ENCODE data around the gene CYP1A1.
A peak's percentile ranks its signal among the peaks of the same experiment; 100 is the strongest.
"Not testable (repeated sequence)": the region's sequence is repeated elsewhere in the genome, so short reads cannot be mapped to it uniquely, and the experiment has no call there.

Gene CYP1A1

DNA sequence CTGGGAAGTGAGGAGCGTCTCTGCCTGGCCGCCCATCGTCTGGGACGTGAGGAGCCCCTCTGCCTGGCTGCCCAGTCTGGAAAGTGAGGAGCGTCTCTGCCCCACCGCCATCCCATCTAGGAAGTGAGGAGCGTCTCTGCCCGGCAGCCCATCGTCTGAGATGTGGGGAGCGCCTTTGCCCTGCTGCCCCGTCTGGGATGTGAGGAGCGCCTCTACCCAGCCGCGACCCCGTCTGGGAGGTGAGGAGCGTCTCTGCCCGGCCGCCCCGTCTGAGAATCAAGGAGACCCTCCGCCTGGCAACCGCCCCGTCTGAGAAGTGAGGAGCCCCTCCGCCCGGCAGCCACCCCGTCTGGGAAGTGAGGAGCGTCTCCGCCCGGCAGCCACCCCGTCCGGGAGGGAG, 3.4 kb upstream of the CYP1A1 start:
- H3K9me3 Mint-ChIP-seq, H3K36me3 Mint-ChIP-seq, DNase-seq, H3K27ac Mint-ChIP-seq, CTCF ChIA-PET, H3K4me3 Mint-ChIP-seq: not testable (repeated sequence)
- Mint-ChIP-seq H3K27me3 (peaks cover 49% of the 10 kb centered on the region), H3K4me1 (peaks cover 34% of the 10 kb centered on the region)

GRCh38 chr15:74727727-74728126, 2.4 kb upstream of the CYP1A1 start:
- Mint-ChIP-seq H3K27ac (no peak overlapping the region), H3K4me1 (peaks cover 36% of the 10 kb centered on the region), H3K9me3 (no peaks in the 10 kb centered on the region), H3K27me3 (peaks cover 45% of the 10 kb centered on the region), H3K4me3 (peak overlapping the region; percentile 38), H3K36me3 (peaks cover 6% of the 10 kb centered on the region)
- CTCF ChIA-PET, result interaction anchor here (0.8 kb wide), 1 partner anchor 29 kb away, joined by 3 read pairs; no protein-coding TSS in a partner anchor
- DNase-seq, result no peak

DNA sequence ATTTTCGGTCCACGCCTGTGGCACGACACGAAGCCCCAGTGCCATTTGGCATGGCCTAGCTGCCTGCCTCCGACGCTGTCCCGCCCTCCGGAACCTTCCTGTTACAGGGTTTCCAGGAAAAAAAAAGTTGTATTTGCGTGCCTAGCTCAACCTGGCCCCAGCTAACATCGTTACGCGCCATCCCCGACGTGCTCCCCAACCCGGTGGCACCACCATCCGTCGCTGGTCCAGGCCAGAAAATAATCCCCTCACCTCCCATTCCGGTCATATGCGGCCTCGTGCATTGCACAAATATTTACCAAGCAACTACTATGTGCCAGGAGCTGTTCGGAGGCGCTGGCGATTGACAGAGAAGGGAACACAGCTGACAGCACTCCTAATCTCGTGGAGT, 1.4 kb upstream of the CYP1A1 start:
- CTCF ChIA-PET, result no interaction called here

GRCh38 chr15:74725845-74726773, 781 bp upstream of the CYP1A1 start:
- peak; percentile 81 for DNase-seq
- Mint-ChIP-seq H3K9me3 (no peaks in the 10 kb centered on the region), H3K27me3 (peaks cover 36% of the 10 kb centered on the region), H3K36me3 (peaks cover 6% of the 10 kb centered on the region), H3K4me1 (peaks cover 36% of the 10 kb centered on the region), H3K27ac (peak overlapping the region; percentile 89), H3K4me3 (peak overlapping the region; percentile 78)
- CTCF ChIA-PET, result interaction anchor here (0.5 to 1.3 kb wide), 3 partner anchors 92 to 276 kb away, joined by 3 to 4 read pairs (median 3); no protein-coding TSS in a partner anchor

More for the DNA sequence above, 1.4 kb upstream of the CYP1A1 start:
- H3K27me3 Mint-ChIP-seq, result peaks cover 42% of the 10 kb centered on the region
- peak overlapping the region; percentile 78 for H3K4me3 Mint-ChIP-seq
- H3K36me3 Mint-ChIP-seq, result peaks cover 6% of the 10 kb centered on the region
- H3K9me3 Mint-ChIP-seq, result no peaks in the 10 kb centered on the region
- peak overlapping the region; percentile 89 for H3K27ac Mint-ChIP-seq
- DNase-seq, result no peak
- H3K4me1 Mint-ChIP-seq, result peaks cover 36% of the 10 kb centered on the region

GRCh38 chr15:74724570-74725224, 631 bp downstream of the CYP1A1 start:
- peaks cover 31% of the 10 kb centered on the region for H3K4me1 Mint-ChIP-seq
- peaks cover 33% of the 10 kb centered on the region for H3K27me3 Mint-ChIP-seq
- CTCF ChIA-PET, result interaction anchor here (1.2 to 1.9 kb wide), 4 partner anchors 10 to 177 kb away, joined by 3 to 5 read pairs (median 4); no protein-coding TSS in a partner anchor
- H3K4me3 Mint-ChIP-seq, result peak overlapping the region; percentile 78
- no peak for DNase-seq
- H3K36me3 Mint-ChIP-seq, result peaks cover 6% of the 10 kb centered on the region
- H3K27ac Mint-ChIP-seq, result no peak overlapping the region
- no peaks in the 10 kb centered on the region for H3K9me3 Mint-ChIP-seq

DNA sequence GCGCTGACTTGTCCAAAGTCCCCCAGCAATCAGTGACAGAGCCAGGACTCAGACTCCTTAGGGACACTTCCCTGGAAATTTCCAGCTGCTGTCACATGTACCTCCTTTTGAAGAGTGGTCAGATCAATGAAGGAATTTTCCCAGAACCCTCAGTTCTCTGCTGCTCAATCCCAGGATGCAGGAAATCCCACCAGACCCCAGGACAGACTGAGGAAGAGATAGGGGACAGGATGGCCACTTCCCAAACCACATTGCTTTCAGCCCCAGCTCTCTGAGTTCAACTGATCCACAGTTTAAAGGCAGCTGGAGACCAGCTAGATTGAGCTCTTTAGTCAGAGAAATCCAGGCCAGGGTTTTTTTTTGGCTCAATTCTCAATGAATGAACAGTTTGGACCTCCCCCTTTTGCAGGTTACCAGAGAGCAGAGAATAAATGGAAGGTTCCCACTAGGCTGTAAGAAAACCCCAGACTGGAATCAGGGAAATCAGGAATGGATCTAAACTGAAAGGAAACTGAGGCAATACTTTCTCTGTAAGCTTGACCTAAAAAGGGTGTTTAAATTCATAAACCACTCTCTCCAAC, 1.5 kb downstream of the CYP1A1 start:
- H3K4me3 Mint-ChIP-seq, result peak overlapping the region; percentile 78
- peaks cover 6% of the 10 kb centered on the region for H3K36me3 Mint-ChIP-seq
- DNase-seq, result no peak

DNA sequence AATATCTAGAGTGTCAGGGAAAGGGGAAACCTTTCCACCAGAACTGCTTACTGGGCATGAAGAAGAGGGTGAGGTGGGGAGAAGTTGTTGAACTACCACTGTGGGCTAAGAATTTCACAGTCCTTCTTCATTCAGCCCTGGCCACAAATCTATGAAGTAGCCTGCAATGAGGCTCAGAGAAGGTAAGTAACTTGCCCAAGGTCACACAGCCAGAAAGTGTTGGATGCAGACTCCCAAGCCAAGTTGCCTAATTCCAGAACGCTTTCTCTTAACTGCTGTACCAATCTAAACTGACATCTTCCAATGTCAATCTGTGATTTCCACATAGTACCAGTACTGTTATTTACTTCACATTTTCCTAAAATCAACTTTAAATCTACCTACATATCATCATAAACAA, 2.1 kb downstream of the CYP1A1 start:
- no peak overlapping the region for H3K4me3 Mint-ChIP-seq
- CTCF ChIA-PET, result interaction anchor here (1.9 kb wide), 1 partner anchor 178 kb away, joined by 4 read pairs; no protein-coding TSS in a partner anchor

More for the DNA sequence above, 1.5 kb downstream of the CYP1A1 start:
- Mint-ChIP-seq H3K27me3 (peaks cover 33% of the 10 kb centered on the region), H3K9me3 (no peaks in the 10 kb centered on the region), H3K4me1 (peaks cover 31% of the 10 kb centered on the region), H3K27ac (peak overlapping the region; percentile 17)
- CTCF ChIA-PET, result interaction anchor here (1.4 to 1.9 kb wide), 2 partner anchors 89 to 178 kb away, joined by 4 to 5 read pairs; no protein-coding TSS in a partner anchor

GRCh38 chr15:74722591-74722990, 2.7 kb downstream of the CYP1A1 start:
- H3K27me3 Mint-ChIP-seq, result peaks cover 29% of the 10 kb centered on the region
- H3K9me3 Mint-ChIP-seq, result no peaks in the 10 kb centered on the region
- no peak for DNase-seq
- no peak overlapping the region for H3K27ac Mint-ChIP-seq
- peaks cover 26% of the 10 kb centered on the region for H3K4me1 Mint-ChIP-seq
- CTCF ChIA-PET, result no interaction called here
- no peak overlapping the region for H3K4me3 Mint-ChIP-seq
- peaks cover 6% of the 10 kb centered on the region for H3K36me3 Mint-ChIP-seq

More for the DNA sequence above, 2.1 kb downstream of the CYP1A1 start:
- no peak overlapping the region for H3K27ac Mint-ChIP-seq
- H3K9me3 Mint-ChIP-seq, result no peaks in the 10 kb centered on the region
- peaks cover 6% of the 10 kb centered on the region for H3K36me3 Mint-ChIP-seq
- DNase-seq, result no peak
- H3K27me3 Mint-ChIP-seq, result peaks cover 33% of the 10 kb centered on the region
- peaks cover 31% of the 10 kb centered on the region for H3K4me1 Mint-ChIP-seq

DNA sequence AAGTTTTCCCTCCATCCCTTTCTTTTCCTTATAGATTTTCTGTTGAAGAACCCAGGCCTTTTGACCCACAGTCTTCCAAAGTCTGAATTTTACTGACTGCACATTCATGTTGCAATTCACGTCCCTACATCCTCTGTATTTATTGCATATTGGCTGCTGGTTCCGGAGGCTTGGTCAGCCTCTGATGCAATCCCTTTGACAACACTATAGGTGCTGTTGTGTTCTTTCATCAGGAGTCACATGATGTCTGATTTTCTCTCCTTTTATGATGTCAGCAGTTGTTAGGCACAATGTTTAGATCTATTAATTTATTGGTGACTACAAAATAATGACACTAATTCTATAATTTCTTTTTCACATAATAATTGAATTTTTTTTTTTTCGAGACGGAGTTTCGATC, 8.7 kb downstream of the CYP1A1 start:
- no peaks in the 10 kb centered on the region for H3K27me3 Mint-ChIP-seq
- no peaks in the 10 kb centered on the region for H3K9me3 Mint-ChIP-seq
- H3K4me3 Mint-ChIP-seq, result no peak overlapping the region
- no peak for DNase-seq
- no peaks in the 10 kb centered on the region for H3K4me1 Mint-ChIP-seq
- no peak overlapping the region for H3K27ac Mint-ChIP-seq
- H3K36me3 Mint-ChIP-seq, result no peaks in the 10 kb centered on the region
- CTCF ChIA-PET, result no interaction called here

DNA sequence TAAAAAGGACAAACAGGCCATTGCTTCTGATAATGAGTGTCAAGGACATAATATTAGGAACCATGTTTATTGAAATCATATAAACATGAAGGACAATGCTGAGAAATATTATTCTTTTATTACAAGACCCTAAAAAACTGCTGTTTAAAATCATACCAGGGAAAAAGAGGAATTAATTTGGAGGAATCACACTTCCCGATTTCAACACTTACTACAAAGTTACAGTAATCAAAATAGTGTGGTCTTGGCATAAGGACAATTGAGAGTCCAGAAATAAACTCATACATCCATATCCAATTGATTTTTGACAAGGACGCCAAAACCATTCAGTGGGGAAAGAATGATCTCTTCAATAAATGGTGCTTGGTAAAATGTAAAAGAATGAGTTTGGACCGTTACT, 13.0 kb downstream of the CYP1A1 start:
- CTCF ChIA-PET, result no interaction called here
- Mint-ChIP-seq H3K27ac (no peak overlapping the region), H3K36me3 (no peaks in the 10 kb centered on the region), H3K4me1 (peaks cover 11% of the 10 kb centered on the region), H3K27me3 (peaks cover 21% of the 10 kb centered on the region), H3K9me3 (no peaks in the 10 kb centered on the region), H3K4me3 (no peak overlapping the region)
- no peak for DNase-seq

GRCh38 chr15:74710319-74711094, 14.8 kb downstream of the CYP1A1 start:
- CTCF ChIA-PET, result no interaction called here
- Mint-ChIP-seq H3K9me3 (no peaks in the 10 kb centered on the region), H3K27me3 (peaks cover 37% of the 10 kb centered on the region), H3K36me3 (no peaks in the 10 kb centered on the region), H3K4me3 (no peak overlapping the region), H3K27ac (peak overlapping the region; percentile 10), H3K4me1 (peaks cover 11% of the 10 kb centered on the region)
- no peak for DNase-seq

DNA sequence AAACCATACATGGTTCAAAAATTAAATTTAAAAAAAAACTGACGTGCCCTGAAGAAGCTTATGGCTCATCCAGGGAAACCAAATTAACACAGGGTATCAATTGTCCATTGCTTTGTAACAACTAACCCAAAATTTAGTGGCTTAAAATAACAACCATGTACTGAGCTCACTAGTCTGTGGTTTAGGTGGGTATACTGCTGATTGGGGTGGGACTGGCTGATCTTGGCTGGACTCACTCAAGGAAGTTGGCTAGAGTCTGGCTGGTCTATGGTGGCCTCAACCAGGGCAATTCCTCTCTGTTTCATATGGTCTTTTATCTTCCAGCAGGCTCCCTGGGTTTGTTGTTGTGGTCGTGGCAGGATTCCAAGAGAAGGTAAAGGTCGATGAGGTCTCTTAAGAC, 15.4 kb downstream of the CYP1A1 start:
- no peak overlapping the region for H3K27ac Mint-ChIP-seq
- CTCF ChIA-PET, result no interaction called here
- peaks cover 11% of the 10 kb centered on the region for H3K4me1 Mint-ChIP-seq
- peaks cover 37% of the 10 kb centered on the region for H3K27me3 Mint-ChIP-seq
- no peak for DNase-seq
- H3K9me3 Mint-ChIP-seq, result no peaks in the 10 kb centered on the region
- H3K4me3 Mint-ChIP-seq, result no peak overlapping the region
- H3K36me3 Mint-ChIP-seq, result no peaks in the 10 kb centered on the region

DNA sequence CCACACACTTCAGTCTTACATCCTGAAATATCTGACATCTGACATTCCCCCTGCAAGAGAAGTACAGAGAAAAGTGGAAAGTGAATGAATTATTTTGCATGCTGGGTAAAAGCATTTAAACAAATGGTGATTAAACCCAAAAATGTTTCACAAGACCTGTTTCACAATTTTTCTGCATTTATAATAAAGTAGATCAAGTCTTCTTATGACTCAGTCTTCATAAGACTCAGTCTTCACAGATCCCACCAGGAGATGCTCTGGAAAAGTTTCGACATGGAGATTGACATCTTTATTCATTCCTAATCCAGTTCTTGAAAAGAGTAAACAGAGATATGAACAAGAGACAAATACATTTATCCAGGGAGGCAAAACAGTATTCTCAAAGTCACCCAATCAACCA, 16.3 kb downstream of the CYP1A1 start:
- CTCF ChIA-PET, result no interaction called here
- no peak overlapping the region for H3K4me3 Mint-ChIP-seq
- no peaks in the 10 kb centered on the region for H3K9me3 Mint-ChIP-seq
- no peak for DNase-seq
- H3K36me3 Mint-ChIP-seq, result no peaks in the 10 kb centered on the region
- peaks cover 37% of the 10 kb centered on the region for H3K27me3 Mint-ChIP-seq
- H3K4me1 Mint-ChIP-seq, result peaks cover 11% of the 10 kb centered on the region
- no peak overlapping the region for H3K27ac Mint-ChIP-seq

All from activated naive CD4-positive, alpha-beta T cell treated with anti-CD3 and anti-CD28 coated beads, Interleukin-2, amount 10 ng/mL, durations not matched to agents 7 days and 5 days (primary cell).